GM18951 (cell line): ENCODE measurements around the gene TCF7.

Experiments used
- POLR2A ChIP-seq: IDR thresholded peaks from 4 replicates; pipeline ENCODE4 v1.6.1; 2011; ENCODE audit warnings: mild to moderate bottlenecking; ENCODE audit not compliant: insufficient read length, insufficient read depth; ENCODE audit errors: extremely low read depth
- in situ Hi-C: fragments of 300-500 bp; cut with MboI; formaldehyde crosslinking; loops from one replicate; pipeline ENCODE4 v1.12.0; 2022; ENCODE audit warnings: low sequenced_read_pairs, mixed read lengths, inconsistent platforms; ENCODE audit not compliant: unreplicated experiment

Gene TCF7

GRCh38 chr5:134188092-134188491 lies 73.6 kb downstream of the TCF7 start:
- no peak for TF ChIP-seq POLR2A
- in situ Hi-C loops, result no loop called here

GRCh38 chr5:134189031-134189430 lies 74.5 kb downstream of the TCF7 start:
- TF ChIP-seq POLR2A, result no peak
- in situ Hi-C loops, result no loop called here

DNA sequence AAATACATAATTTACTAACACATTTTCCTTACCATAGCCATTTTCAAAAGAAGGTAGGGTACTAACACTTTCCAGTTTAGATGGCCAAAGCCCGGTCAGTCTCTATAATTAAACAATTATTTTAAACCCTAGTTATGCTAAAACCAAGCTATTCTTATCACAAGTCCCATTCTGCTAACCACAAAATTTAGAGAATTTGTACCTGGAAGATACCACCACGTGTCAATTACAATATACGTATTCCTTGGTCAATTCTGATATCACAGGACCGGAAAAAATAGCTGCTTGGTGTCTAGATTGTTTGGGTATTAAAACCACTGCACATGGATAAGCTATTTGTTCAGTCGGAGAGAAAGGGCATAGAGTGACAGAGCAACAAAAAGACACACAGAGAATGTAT lies 81.2 kb downstream of the TCF7 start:
- in situ Hi-C loops, result no loop called here
- TF ChIP-seq POLR2A, result no peak
